Activated CD4-positive, alpha-beta T cell treated with anti-CD3 and anti-CD28 coated beads, Interleukin-2, amount 50 U/mL, for 48 hours (primary cell): Measurements from ENCODE around the gene VCP.
"Not testable (repeated sequence)": the region's sequence is repeated elsewhere in the genome, so short reads cannot be mapped to it uniquely, and the experiment has no call there.

Experiments used
- DNase-seq, 2 experiments: peaks; one replicate each; pipeline ENCODE4 v3.0.0-alpha.2; 2020

The VCP gene

GRCh38 chr9:35057271-35057620 is 15.2 kb downstream of the VCP start:
- DNase-seq: no peak

GRCh38 chr9:35056571-35057270 is 15.7 kb downstream of the VCP start:
- DNase-seq: no peak

DNA sequence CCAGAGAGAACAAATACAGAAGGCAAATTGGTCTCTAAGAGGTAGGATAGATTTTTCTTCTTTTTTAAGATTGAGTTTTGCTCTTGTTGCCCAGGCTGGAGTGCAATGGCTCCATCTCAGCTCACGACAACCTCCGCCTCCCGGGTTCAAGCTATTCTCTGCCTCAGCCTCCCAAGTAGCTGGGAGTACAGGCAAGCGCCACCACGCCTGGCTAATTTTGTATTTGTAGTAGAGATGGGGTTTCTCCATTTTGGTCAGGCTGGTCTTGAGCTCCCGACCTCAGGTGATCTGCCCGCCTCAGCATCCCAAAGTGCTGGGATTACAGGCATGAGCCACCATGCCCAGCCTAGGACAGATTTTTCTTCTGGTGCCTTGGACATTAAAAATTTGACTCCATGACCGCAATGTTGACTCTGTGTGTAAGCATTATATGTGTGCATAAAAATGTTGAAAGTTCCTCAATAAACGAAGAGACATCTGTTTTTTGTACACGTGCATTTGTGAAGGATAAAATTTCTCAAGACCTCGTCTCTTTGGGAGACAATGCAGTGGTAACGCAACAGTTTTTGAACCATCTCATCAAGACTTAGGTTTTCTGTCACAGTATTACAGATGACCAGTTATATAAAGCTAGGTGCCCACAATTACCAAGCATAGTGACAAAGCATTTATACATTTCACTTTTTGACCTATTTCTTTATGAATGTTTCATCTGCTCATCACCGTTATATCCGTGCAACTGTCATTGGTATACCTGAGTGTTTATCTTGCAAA is 17.4 kb downstream of the VCP start:
- DNase-seq: no peak

DNA sequence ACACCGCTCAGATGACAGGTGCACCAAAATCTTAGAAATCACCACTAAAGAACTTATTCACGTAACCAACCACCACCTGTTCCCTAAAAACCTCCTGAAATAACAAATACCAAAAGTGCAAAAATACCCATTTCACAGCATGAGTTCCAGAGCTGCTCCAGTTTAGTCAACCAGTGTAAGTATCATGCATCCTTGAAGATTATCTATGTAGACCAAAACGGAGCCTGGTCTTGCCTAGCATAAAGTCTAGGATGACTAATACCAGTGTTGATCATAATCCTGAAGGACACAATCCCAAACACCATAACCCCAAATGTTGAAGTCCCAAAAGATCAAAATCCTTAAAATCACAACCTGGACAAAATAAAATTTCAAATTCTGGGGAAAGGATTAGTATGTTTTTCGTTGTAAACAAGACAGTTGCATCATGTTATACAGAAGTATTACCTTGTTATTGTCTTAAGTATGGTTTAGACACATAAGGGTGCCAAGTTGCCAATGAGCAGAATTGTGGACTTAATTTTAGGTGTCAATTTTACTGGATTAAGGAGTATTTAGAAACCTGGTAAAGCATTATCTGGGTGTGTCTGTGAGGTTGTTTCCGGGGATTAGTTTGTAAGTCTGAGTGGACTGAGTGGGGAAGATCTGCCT is 18.1 kb downstream of the VCP start:
- no peak for DNase-seq

DNA sequence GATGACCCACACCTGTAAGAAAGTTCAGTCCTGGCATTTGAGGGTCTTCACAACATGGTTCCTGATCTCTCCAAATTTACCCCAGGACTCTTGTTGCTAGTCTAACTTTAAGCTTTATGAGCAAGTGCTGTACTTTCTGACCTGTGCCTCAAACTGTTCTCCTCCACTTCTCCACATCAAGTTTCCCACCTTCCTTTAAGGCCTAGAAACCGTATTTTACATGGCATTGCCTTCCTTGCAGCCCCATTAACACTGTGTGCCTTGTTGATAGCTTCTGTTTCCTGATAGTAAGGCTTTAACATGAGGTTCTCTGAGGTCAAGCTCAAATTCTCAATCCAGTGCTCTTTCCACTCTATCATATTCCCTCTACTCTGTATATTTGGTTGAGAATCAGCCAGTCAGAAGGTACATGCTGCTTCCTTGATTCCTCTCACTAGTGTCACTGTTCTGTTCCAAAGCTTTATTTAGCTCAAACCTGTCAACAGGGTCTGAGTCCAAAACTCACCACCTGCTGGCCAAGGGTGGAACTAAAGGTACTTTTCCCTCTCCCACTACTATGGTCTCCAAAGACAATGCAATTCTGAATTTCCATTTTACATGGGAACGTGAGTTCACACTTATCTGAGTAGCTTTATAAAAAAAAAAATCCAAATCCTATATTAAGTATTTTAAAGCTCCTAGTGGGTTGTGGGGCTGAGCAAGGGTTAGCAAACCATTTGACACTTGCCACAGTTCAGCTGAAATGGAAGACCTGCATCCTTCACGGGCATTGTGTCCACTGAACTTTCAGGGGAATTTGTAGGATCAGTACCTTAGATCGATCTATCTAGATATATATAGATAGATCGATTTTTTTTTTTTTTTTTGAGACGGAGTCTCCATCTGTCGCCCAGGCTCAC is 21.1 kb downstream of the VCP start:
- DNase-seq: peak; percentile 60 to 66

GRCh38 chr9:35048511-35048910 is 23.9 kb downstream of the VCP start:
- DNase-seq: no peak

GRCh38 chr9:35044071-35044470 is 28.4 kb downstream of the VCP start:
- DNase-seq: no peak

GRCh38 chr9:35042891-35043545 is 29.4 kb downstream of the VCP start:
- DNase-seq: no peak

GRCh38 chr9:35042081-35042604 is 30.3 kb downstream of the VCP start:
- no peak for DNase-seq

- DNase-seq: peak; percentile 63 to 73
These were observed 36.3 kb downstream of the VCP start for GRCh38 chr9:35035851-35036701.

DNA sequence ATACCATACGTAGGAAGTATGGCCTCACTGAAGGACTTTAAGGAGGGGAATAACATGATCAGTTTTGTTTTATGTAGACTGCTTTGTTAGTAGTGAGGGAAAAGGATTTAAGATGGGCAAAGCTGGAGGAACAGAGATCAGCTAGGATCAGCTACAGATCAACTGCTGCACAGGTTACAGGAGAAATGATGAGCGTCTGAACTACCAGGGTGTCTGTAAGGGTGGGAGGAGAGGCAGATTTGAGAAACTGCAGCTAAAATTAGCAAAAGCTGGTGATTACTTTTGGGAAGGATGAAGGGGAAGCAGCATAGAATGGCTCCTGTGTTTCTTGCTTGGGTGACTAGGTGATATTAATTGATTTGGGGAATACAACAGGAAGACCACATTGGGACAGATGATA is 39.3 kb downstream of the VCP start:
- DNase-seq: no peak

DNA sequence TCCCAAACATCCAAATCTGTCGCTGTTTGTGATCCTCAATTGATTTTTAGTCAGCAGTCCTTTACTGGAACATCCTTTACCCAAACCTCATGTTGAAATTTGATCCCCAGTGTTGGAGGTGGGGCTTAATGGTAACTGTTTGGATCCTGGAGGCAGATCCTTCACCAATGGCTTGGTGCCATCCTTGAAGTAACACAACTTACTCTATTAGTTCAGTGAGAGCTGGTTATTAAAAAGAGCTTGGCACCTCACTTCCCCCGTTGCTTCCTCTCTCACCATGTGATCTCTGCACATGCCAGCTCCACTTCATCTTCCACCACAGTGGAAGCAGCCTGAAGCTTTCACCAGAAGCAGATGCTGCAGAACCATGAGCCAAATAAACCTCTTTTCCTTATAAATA is 42.6 kb downstream of the VCP start:
- DNase-seq: no peak

DNA sequence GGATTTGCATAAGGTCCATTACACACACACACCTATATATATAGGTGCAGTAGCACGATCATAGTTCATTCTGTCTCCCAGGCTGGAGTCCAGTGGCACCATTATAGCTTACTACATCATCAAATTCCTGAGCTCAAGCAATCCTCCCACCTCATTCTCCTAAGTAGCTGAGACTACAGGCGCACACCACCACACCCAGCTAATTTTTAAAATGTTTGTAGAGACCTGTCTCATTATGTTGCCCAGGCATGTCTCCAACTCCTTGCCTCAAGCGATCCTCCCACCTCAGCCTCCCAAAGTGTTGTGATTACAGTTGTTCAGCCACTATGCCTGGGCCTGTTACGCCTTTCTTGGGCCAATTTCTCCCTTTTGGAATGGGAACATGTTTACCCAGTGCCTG is 43.2 kb downstream of the VCP start:
- no peak for DNase-seq

GRCh38 chr9:35028341-35028740 is 44.1 kb downstream of the VCP start:
- DNase-seq: no peak

DNA sequence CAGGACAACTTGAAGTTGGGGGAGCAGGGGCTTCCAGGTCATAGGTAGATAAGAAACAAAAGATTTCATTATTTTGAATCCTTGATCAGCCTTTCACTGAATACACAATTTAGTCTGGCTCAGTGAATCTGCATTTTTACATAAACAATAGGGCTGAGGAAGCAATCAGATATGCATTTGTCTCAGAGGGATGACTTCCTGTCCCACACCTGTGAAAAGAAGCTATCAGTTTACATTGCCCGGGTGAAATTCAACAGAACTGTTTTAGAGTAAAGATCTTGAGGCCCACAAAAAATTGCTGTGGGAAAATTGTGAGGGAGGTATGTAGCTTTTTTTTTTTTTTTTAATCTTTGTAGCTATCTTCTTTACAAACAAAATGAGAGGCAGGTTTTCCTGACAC is 44.6 kb downstream of the VCP start:
- no peak for DNase-seq

GRCh38 chr9:35027374-35027773 is 45.1 kb downstream of the VCP start:
- no peak for DNase-seq

- DNase-seq: no peak
These were observed 45.8 kb downstream of the VCP start for GRCh38 chr9:35026671-35027070.

DNA sequence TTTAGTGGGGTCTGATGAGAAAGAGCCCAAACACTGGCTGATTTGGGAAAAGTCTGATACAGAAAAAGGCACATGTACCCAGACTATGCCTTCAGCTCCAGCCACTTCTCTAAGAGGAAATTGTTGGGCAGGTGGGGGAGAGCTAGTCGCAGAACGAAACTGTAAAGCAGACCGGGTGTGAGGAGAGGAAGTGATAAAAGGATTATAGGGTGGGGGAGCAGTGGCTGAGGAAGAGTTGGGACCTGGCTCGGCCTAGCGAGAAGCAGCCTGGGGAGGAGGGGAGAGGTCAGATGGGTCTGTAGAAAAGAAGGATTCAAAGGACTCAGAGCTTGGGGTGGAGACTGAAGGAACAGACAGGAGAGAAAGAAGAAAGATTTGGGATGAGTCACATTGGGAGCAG is 49.0 kb downstream of the VCP start:
- not testable (repeated sequence) for DNase-seq

- DNase-seq: no peak
These were observed 57.9 kb downstream of the VCP start for GRCh38 chr9:35014517-35014916.

GRCh38 chr9:35010351-35010958 is 62.0 kb downstream of the VCP start:
- no peak for DNase-seq
